ENCODE measurements around the gene MBP.

MBP gene

DNA sequence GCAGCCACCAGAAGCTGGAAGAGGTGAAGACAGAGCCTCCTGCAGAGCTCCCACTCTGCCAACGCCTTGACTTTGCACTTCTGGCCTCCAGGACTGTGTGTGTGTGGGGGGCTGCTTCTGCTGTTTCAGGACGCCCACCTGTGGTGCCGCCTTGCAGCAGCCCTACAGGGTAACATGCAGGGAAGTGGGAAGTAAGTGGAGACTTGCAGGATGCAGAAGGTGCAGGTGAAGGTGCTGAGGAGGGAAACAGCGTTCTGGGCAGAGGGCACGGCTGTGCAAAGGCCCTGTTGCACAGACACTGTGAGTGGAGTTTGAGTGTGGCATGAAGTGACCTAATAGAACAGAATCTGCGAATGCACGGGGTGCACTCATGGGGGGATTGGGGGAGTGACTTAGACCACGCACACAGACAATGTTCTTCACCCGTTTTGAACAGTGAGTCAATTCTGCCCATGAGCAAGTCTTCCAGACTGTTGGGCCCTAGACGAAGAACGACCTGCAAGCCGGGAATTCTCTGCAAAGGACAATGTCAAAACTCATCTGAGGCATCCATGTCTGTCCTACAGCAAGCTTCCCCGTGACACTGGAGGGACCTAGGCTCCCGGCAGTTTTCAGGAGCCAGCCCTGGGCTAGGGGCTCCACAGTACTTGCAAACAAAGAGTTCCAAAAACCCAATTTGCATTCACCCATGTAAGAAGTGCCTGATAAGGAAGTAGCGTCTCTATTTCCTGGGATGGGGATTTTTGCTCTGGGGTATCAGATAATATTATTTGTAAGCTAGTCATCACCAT, 19.0 kb downstream of the MBP start:
- DNase-seq: no peak

DNA sequence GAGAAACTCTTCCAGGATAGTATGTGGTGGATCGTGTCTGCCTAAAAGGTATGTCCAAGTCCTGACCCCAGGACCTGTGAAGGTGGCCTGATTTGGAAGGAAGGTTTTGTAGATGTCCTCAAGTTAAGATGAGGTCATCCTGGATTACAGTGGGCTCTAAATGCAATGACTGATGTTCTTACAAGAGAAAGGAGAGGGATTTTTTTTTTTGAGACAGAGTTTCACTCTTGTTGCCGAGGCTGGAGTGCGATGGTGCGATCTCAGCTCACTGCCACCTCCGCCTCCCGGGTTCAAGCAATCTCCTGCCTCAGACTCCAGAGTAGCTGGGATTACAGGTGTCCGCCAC, 19.9 kb downstream of the MBP start:
- DNase-seq: no peak

DNA sequence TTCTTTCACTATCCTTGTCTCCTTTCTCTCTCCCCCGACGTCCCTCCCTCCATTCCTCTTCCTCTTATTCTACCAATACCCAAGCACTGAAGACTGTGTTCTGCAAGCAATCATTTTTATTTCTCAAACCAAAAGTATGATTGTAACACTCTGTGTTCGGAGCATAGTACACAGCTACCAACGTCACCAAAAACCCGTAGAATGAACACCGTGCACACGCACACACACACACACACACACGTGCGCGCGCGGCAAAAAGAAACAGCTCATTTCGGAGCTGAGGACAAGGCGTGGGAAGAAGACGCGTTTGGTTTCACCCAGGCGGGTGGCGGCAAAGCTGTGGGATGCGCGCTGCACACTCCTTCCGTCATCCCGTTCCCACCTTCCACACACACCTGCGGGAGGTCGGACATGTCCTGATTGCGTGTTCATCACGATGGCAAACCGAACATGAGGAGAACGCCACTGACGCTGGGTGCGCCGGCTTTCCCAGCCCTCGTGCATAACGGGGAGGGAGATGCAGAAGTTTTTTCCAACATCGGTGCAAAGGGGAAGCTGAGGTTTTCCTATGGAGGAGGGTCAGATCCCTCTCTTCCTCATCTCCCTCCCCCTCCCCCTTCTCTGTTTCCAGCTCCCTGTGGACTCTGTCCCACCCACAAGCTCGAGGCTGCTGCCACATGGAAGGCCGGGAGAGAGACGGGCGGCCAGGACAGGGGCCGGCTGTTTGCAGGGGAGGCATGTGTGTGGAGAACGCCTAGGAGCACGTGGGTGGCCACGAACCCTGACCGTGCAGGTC, 20.4 kb downstream of the MBP start:
- DNase-seq: no peak

DNA sequence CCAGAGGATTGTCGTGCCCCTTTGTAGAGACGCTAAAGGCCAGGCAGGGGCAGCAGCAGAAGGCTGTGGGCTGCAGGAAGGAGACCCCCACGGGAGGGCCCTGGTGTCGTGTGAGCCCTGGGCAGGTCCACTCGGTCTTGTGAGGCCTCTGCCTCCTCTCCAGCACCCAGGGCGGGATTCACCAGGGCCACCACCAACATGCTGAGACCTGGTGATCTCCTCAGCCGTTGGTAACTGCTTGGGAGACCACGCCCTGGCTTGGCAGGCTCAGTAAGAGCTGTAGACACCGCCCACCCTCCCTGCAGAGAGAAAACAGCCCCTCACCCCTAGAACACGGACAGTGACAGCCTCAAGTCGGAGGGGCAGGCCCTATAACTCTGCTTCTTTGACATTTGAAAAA, 21.1 kb downstream of the MBP start:
- DNase-seq: no peak

DNA sequence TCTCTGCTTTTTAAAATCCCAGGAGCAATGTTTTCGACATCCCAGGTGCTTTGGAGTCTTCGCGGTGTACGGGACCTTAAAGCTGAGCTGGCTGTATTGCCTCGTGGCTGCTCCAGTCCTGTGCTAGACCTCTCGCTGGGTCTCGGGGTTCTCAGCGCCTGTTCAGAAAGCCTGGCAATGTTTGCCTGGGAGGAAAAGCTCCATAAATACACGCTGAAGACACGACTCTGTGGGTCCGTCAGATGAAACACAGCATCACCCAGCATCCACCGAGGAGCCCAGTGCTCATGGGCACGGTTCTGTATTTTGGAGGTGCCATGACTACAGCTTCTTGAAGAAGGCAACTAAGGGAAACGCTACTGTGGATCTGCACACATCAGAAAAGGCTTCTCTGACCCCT, 21.6 kb downstream of the MBP start:
- no peak for DNase-seq

DNA sequence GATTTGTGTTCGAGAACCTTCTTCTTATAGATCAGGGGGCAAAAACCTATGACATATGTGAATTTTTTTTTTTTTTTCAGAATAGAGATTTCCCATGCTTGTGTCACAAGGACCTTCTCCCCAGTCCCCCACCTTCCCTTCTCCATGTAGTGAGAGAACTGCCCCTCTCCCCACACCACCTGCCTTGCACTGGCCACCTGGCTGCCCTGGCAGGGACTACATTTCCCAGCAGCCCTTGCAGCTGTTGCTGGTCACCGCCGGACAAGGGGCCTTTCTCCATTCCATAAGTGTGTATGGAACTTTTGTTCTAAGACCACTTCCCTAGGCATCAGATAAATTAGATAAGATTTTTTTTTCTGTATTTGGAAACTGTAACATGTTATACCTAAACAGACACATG, 22.2 kb downstream of the MBP start:
- DNase-seq: no peak

DNA sequence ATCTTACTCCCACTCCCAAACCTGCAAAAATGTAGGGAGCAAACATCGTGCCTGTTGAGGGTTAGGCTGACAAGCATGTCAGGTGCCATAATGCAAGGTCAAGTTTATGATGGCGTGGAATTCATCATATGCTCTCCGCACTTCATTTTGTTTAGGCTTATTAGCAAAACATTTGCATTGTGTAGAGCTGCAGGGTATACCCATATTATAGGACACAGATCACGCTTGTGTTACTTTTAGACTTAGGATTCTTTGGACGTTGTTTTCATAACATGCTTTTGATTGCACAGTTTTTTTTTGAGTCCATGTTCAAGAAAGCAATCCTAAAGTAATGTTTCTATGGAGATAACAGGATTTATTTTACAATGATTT, 22.9 kb downstream of the MBP start:
- DNase-seq: no peak

DNA sequence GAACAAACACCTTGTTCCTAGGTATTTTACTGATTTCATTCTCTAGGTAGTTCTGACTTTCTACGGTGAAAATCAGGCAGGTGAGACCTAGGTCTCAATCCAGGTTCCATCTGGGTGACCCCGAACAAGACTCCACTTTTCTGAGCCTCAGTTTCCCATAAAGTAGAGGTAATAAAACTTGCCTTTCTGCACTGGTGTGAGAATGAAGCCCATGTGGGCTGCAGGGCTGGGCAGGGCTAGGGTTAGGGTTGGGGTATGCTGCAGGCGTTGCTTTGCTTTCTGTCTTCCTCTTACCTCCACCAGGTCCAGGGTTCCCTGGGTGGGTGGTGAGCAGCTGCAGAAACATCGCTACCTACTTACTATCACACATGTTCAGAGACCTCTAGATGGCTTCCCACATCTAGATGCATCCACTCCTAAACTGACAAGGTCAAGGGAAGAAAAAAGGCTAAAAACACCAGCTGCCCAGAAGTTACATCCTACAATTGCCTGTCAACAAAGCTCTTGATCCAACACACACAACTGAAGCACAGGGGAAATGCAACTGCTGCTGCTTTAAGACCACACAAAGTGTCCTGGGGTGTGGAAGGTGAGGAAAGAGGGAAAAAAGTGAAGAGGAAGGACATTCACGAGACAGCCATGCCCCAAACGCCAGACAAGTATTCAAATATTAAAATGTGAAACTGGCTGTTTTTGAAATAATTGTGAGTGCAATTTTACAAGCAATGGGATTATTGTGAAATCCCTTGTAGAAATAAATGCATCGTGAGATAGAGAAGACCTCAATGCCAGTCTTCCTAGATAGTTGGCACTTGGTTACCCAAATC, 23.5 kb downstream of the MBP start:
- no peak for DNase-seq

DNA sequence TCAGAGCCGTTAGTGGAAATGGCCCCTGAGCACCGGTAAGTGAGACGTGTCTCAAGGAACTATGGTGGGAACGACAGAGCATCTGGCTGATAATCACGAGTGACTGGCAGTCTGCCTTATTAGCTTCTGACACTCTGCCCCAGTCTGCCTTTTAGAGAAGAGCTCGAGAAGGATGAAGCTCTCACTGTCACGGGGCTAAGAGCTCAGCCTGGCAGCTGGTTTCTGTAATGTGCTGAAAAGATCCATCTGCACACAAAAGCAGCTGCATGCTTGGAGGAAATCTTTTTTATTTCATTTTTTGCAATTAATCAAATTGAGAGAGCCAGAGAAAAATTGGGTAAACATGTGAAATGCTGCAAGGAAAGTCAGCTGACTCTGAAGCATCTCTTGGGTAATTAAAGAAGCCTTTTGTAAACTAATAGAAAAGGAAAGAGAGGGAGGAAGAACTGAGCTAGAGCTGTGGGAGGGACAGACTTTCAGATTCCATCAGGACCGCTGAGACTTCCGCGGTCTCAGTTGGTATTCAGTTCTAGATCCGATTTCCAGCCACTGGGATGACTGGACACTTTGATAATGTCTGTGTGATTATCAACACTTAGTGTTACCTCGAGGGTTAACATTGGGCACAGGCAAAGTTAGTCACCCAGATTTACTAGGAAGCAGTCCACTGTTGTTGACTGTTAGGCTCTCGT, 24.4 kb downstream of the MBP start:
- no peak for DNase-seq

DNA sequence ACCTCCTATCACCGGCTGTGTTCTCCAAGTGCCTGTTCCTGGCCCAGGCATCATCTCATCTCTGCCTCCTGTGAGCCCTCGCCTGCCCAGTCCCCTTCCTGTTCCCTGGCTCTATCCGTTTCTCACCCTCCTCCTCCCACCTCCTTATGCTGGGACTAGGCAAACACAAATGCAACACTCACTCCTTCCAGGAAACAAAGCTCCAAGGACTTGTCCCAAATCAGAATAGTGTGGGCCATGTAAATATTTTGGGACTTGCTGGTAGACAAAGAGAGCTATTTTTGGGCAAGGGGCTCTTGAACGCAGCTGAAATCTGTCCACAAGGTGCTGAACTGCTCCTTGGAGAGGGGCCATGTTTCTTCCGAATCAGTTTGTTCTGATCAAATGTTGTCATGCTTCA, 25.3 kb downstream of the MBP start:
- no peak for DNase-seq

DNA sequence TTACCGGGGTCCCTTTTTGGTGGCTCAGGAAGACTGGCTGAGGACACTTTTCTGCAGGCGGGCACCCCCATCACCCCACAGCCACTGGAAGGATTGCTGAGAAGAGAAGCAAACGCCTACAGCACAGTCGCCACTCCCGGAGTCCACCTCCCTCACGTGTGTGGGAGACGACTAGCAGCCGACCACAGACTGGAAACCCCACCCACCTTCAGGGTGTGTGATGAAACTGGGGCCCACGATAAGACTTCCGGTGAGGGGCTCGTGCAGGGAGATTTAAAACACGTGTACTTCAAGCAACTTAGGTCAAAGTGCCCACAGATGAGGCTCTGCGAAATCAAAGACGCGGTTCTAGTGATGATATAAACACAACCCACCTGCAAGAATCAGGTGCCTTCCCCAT, 26.3 kb downstream of the MBP start:
- no peak for DNase-seq

DNA sequence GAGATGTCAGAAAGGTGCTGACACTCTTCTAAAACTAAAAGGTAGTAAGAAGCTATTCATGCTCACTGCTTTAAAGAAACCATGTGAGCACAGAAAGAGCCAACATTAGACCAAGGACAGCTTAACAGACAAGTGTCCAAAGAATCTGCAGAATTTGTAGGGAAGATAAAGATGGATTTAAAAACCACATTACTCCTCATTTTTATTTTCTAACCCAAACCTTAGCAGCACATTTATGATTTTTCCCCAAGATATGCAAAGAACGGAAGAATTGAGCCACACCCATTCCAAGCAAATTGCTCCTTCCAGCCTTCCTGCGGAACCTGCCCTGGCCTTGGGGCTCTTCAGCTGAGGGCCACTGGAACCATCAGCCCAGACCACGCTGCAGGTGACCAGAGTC, 26.9 kb downstream of the MBP start:
- DNase-seq: no peak

DNA sequence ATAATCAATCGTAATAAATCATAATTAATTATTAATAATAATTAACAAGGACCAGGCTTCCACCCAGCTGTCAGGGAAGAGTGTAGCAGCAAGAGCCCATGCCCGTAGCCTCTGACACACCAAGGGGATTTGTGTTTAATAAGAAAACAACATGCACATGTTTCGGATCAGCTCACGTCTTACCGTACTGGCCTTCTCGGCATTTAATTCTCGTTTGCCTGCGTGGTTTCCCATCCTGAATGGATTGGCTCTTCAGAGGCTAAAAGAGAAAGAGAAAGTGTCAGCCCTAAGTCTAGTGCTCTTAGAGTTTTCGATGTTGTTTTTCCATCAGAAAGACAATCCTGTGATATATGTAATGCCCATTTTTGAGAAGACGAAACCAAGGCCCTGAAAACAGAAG, 27.6 kb downstream of the MBP start:
- DNase-seq: no peak

DNA sequence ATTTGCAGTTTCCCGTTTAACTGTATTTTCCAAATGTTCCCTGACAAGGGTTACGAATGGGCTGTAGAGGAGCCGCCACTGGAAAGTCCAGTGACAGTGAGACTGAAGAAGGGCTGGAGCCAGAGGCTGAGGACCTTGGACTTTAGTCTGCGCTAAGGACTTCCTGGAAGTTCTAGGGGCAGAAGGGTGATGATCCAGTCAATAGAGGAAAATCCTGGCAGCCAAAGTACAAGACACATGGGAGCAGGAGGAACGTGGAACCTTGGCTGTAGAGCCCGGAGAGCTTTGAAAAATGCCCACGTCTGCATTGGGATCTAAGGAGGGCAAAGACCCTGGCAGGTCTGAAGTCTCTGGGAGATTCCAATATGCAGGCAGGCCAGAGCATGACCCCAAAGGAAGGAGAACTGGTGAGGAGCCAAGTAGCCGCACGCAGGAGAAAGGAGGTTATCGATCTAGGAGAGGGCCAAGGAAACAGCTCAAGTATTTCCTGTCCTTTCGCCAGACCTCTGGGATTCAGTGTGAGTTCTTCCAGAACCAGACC, 28.5 kb downstream of the MBP start:
- no peak for DNase-seq

DNA sequence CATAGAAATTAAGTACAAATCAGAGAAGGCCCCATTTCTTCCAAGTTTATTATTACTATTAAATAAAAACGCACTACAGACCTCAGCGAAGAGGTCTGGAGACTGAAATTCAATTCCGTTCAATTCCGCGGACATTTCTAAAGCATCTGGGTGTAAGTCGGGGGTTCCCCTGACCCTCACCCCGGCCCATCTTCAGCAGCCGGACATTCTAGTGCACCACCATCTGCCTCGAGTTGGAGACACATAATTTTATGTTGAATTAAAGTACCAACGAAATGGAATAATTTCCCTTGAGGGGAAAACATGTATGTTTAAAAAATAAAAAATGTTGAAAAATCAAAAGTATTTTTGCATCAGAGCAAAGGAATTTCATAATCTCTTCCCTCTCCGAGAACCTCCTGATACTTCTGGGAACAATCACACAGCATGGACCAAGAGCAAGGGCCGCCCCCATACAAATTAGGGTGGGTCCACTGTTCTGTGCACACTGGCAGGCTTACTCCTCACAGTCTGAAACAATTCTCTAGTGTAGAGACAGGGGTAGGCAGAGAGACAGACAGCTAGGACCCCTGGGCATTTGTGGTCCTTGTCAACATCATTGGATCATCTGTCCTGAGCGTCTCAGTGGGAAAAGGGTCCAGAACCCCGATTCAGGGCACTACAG, 29.3 kb downstream of the MBP start:
- no peak for DNase-seq

DNA sequence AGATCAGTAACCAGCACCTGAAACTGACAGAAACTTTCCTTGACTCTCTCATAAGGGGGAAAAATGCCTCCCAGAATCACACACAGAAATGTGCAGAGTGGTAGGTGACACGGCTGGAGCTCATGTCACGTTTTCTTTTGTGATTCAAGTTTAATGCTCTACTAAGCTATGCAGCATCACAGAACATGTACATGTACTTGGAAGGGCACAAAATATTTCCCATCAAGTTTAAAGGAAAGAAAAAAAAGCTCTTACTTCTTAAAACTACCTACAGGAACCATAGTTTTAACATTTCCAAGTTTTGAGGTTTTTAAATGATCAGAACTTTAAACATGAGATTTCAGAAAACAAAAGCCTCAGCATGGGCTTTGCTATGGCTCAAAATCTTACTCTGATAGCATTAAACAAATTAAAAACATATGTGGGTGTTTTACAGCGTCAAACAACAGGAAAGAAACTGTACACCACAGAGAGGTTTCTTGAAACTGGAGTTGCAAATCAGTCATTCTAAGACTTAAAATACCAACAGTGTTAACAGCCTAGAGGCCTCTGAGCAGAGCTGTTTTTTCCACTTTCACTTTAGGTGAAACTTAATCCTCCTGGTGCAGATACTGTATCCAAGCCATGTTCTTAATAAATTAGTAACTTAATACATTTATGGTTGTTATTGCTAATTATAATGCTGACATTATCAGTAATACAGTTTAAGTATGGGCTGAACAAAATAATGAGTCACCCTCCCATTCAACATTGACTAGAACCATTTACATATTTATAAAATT, 30.1 kb downstream of the MBP start:
- DNase-seq: no peak

DNA sequence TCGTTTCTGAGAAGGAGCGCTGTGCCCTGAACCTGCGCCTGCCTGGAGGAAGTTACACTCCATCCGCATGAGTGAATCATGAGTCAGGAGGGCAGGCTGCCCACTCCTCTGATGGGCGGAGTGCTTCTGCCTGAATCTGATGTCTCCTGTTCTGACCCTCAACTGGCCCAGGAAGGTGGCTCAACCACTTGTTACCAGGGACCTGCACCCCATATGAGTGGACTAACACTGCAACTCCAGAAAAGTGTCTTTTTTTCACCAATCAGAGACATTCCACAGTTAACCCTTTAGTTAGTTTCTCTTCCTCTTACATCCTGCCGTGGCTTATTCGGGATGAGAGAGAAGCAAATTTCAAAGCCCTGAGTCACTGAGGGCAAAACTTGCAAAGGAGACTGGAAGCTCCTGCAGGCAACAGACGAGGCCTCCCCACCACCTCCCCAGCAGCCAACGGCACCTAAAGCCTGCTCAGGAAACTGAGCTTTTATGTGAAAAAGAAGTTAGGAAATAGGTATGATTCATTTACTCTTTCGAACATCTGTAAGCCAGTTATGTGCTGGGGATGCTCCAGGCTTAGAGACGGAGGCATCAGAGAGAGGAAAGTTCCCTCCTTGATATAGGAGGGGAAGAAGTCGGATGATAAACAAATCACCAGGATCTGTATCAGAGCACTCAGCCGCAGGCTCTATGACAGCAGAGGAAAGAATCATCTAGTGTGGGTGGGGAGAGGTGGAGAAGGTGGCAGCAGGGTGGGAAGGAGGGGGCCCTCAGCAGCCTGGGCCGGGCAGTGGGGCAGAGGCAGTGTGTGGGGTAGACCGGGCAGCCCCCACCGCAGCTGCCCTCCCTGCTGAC, 30.9 kb downstream of the MBP start:
- no peak for DNase-seq

DNA sequence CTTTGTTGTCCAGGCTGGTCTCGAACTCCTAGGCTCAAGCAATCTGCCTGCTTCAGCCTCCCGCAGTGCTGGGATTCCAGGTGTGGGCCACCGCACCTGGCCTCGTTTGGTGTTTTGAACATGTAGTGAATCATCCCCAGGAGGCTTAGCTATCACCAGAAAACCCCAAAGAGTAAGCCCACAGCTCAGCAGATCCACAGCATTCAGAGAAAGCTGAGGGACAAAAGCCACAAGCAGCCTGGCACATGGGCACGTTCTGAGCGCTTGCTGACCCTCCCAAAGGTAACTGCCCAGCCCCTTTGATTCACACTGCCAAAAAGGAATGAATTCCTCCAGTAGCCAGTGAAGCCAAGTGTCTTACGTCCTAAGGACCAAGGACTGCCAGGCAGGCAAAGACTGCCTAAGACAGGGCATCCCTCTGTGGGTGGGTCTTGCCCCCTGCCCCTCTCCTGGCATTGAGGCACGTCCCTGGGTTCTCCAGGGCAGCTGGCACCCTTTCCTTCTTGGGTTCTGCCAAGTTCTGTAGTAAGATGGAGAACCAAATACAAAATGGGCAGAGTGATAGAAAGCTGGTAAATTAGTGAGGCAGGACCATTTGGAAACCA, 31.7 kb downstream of the MBP start:
- no peak for DNase-seq

DNA sequence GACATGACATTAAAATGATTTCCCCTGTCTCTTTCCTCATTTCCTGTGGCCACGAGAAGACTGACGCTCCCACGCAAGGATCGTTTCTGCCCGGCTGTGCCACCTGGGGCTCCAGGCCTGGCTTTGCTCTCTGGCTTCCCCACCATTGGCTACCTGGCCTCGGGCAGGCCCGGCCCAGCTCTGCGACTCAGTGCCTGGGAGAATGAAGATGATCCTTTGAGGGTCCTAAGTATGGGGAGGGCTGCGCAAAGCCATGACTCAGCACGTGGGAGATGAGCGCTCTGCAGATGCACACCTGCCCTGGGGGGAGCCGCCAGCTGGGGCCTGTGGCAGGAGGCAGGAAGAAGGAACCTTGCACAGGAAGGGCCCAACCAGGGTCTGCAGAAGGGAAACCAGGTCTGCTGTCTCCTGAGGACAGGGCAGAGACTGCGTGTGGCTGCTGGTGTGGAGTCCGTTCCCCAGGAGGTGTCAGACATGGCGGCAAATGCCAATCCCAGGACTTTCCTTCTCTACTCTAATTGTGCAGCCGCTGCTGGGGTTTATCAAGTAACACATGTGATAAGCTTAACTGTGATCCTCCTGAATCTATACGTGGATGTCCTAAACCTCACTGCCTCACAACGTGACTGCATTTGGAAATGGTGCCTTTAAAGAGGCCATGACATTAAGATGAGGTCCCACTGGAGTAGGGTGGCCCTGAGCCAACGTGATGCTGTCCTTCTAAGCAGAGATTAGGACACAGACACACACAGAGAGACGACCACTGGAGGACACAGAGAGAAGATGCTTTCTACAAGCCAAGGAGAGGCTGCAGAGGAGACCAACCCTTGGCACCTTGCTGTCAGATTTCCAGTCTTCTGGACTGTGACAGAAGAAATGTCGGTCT, 32.9 kb downstream of the MBP start:
- DNase-seq: no peak
